ENCODE results near the gene ENOX2.

GRCh38 chrX:130834149-130834548, 68.9 kb downstream of the ENOX2 start:
- TF ChIP-seq CTCF (IDR thresholded peaks at IDR 0.05) = no peak
- no peak for TF ChIP-seq POLR2A (IDR thresholded peaks at IDR 0.05)

All from tibial nerve (tissue), 3 donors.